Brain microvascular endothelial cell (primary cell): Measurements from ENCODE around the gene RTN4RL1.

Source experiments
- DNase-seq: peaks from one replicate; pipeline ENCODE4 v3.0.0-alpha.2; 2020
- H3K27ac ChIP-seq: fragments of 250-450 bp; sonication (Bioruptor Pico); 2 replicates; pipeline ENCODE4 v1.5.1; 2020; ENCODE audit warnings: mild to moderate bottlenecking, moderate library complexity
- H3K27me3 ChIP-seq: fragments of 250-450 bp; sonication (Bioruptor Pico); replicated peaks from 2 replicates; pipeline ENCODE4 v1.5.1; 2020; ENCODE audit warnings: mild to moderate bottlenecking
- H3K36me3 ChIP-seq: fragments of 250-450 bp; sonication (Bioruptor Pico); replicated peaks from 2 replicates; pipeline ENCODE4 v1.5.1; 2020; ENCODE audit warnings: mild to moderate bottlenecking
- H3K4me3 ChIP-seq: 2 replicates; pipeline ENCODE4 v1.5.1; 2011; ENCODE audit warnings: low read depth, mild to moderate bottlenecking, control low read depth, low read length, moderate library complexity
- in situ Hi-C: cut with HindIII; loops from 2 replicates; pipeline ENCODE4 v1.10.0; 2017; ENCODE audit warnings: low sequenced_read_pairs, low pct_ligation_motif_present
- TF ChIP-seq, protein P1 (sequence below): IDR thresholded peaks from 2 replicates; pipeline ENCODE4 v1.5.1; 2011; ENCODE audit warnings: low read depth, mild to moderate bottlenecking, moderate library complexity, low read length, control low read depth, inconsistent platforms; ENCODE audit errors: missing control alignments

Gene RTN4RL1

GRCh38 chr17:1918346-1919162, 106.6 kb downstream of the RTN4RL1 start:
- no peak for DNase-seq
- Histone ChIP-seq H3K27ac (no peak overlapping the region), H3K27me3 (peaks cover 6% of the 10 kb centered on the region), H3K4me3 (no peak overlapping the region), H3K36me3 (no peaks in the 10 kb centered on the region)
- in situ Hi-C loops, result no loop called here
- TF ChIP-seq, protein P1, sequence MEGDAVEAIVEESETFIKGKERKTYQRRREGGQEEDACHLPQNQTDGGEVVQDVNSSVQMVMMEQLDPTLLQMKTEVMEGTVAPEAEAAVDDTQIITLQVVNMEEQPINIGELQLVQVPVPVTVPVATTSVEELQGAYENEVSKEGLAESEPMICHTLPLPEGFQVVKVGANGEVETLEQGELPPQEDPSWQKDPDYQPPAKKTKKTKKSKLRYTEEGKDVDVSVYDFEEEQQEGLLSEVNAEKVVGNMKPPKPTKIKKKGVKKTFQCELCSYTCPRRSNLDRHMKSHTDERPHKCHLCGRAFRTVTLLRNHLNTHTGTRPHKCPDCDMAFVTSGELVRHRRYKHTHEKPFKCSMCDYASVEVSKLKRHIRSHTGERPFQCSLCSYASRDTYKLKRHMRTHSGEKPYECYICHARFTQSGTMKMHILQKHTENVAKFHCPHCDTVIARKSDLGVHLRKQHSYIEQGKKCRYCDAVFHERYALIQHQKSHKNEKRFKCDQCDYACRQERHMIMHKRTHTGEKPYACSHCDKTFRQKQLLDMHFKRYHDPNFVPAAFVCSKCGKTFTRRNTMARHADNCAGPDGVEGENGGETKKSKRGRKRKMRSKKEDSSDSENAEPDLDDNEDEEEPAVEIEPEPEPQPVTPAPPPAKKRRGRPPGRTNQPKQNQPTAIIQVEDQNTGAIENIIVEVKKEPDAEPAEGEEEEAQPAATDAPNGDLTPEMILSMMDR, result no peak

DNA sequence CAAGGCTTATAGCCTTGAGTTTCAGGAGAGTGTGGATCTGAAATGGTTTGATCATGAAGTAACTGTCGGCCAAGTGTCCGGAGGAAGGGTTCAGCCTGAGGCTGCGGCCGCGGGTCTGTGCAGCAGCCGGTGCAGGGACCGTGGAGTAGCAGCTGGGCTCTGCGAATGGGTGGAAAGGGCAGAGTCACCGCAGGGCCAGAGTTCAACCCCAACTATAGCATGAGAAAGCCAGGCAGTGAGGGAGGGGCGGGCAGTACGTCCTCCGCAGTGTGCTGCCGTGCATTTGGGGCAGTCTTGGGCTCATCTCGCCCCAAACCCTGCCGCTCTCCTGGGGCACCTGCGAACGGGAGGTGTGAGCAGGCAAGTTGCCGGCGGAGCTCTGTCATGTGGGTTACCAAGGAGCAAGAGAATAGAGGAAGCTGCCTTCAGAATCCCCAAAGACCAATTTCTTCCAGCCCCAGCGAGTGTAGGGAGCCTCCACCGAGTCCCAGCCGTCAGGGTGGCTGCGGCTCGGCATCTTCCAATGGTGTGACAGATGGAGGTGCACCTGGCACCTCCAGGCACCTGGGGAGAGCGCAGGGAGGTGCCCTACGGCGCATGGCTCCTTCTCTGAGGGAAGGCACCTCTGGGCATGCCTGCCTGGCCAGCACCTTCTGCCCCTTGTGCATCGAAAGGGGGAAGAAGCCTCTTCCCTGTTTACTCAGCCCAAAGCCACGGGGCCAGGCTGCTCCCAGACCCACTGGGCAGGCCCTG, 108.0 kb downstream of the RTN4RL1 start:
- peaks cover 9% of the 10 kb centered on the region for H3K27me3 ChIP-seq
- in situ Hi-C loops, result no loop called here
- no peak for DNase-seq
- no peaks in the 10 kb centered on the region for H3K36me3 ChIP-seq
- TF ChIP-seq, protein P1, result no peak
- no peak overlapping the region for H3K4me3 ChIP-seq
- no peak overlapping the region for H3K27ac ChIP-seq

GRCh38 chr17:1916316-1916715, 108.8 kb downstream of the RTN4RL1 start:
- Histone ChIP-seq H3K4me3 (no peak overlapping the region), H3K36me3 (no peaks in the 10 kb centered on the region), H3K27ac (no peak overlapping the region), H3K27me3 (peaks cover 12% of the 10 kb centered on the region)
- in situ Hi-C loops, result no loop called here
- no peak for DNase-seq
- TF ChIP-seq, protein P1, result no peak

GRCh38 chr17:1915889-1916288, 109.2 kb downstream of the RTN4RL1 start:
- in situ Hi-C loops, result no loop called here
- TF ChIP-seq, protein P1, result no peak
- no peak overlapping the region for H3K4me3 ChIP-seq
- H3K27ac ChIP-seq, result no peak overlapping the region
- H3K36me3 ChIP-seq, result no peaks in the 10 kb centered on the region
- no peak for DNase-seq
- peaks cover 12% of the 10 kb centered on the region for H3K27me3 ChIP-seq

GRCh38 chr17:1914661-1915083, 110.5 kb downstream of the RTN4RL1 start:
- no peak overlapping the region for H3K27ac ChIP-seq
- in situ Hi-C loops, result no loop called here
- peaks cover 15% of the 10 kb centered on the region for H3K27me3 ChIP-seq
- no peaks in the 10 kb centered on the region for H3K36me3 ChIP-seq
- TF ChIP-seq, protein P1, result no peak
- no peak for DNase-seq
- no peak overlapping the region for H3K4me3 ChIP-seq
